GM04504 (cell line): Measurements from ENCODE around the gene CADM3.

Experiments
- DNase-seq: peaks from one replicate; pipeline ENCODE4 v3.0.0-alpha.2; 2012; ENCODE audit warnings: low read depth

The CADM3 gene, protein sequence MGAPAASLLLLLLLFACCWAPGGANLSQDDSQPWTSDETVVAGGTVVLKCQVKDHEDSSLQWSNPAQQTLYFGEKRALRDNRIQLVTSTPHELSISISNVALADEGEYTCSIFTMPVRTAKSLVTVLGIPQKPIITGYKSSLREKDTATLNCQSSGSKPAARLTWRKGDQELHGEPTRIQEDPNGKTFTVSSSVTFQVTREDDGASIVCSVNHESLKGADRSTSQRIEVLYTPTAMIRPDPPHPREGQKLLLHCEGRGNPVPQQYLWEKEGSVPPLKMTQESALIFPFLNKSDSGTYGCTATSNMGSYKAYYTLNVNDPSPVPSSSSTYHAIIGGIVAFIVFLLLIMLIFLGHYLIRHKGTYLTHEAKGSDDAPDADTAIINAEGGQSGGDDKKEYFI

DNA sequence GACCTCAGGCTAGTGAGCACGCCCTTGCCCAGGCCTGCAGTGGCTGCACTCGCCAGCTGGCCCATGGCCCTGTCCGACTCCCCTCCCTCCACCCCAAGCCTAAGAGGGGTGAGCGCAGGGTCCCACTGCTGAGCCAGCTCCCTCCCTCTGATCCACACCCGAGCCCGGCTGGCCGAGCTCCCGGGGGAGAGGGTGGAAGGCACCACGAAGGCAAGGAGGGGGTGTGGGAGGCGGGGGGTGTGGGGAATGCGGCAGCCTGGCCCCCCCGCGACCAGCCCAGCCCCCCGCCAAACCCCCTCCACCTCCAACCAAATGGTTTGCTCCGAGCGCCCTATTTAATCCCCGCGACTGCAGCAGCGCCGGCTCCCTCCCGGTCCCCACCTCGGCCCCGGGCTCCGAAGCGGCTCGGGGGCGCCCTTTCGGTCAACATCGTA lies at the start of gene CADM3:
Gene CADM3 (plus strand): TSS at position 362 of the 434 bp plus-strand sequence. CDS start 151 bp downstream, outside the sequence.
- no peak for DNase-seq

DNA sequence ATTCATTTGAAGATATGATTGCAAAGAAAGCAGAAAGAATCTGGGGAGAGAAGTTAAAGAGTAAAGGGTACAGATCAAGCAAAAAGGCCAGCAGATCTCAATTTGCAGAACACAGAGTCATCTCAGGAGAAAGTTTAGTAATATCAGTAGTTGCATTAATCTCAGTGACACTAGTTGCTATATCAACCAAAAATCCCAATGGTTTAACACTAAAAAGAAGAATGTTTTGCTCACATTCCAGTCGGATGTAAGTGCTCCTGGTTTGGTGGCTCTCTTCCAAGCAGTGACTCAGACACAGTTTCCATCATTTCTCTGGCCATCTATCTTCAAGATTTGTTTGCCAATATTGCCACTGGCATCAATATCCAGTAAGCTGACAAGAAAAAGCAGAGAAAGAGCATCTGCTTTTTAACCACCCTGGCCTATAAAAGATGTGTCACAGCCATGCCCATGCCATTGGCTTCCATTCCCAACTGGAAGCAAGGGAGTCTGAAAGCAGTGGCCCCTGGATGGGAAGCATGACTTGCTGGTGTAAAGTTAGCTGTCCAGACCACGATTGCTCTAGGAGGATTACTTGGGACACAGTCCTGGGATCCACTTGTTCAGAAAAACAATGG lies 49.3 kb upstream of the CADM3 start:
- DNase-seq = peak; percentile 38

DNA sequence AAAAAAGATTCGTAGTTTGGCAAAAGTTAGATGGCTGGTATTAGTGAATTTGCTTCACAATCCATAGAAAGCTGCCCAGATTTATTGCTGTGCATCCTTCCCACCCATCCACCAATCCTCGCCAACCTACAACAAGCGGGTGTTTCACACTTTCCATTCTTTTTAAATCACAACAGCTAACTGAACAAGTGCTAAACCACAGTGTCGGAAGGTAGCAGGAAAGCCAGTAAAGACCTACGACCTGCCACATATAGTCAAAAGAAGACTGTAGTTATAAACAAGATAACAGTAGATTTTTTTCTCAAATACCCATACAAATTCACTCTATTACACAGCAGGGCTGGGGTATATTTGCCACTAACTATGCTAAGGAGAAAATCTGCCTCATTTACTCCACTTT lies 47.8 kb upstream of the CADM3 start:
- DNase-seq = no peak

GRCh38 chr1:159132271-159132881 lies 39.0 kb upstream of the CADM3 start:
- DNase-seq = peak; percentile 21

DNA sequence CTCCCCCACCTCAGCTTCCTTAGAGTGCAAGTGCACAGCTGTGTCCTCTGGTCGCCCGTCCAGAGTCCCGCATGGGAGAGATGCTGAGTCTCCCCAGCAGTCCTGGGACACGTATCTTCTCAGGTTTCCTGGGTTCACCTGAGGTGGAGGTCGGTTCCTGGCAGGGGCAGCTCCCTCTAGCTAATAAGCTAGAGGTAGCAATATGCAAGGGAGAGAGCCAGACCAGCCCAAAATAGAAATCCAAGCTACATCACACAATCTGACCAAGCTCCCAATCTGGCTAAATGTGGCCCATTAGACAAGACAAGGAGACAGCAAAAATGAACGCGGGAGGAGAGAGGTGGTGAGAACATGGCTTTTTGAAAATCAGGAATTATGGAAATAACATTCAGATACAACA lies 30.9 kb upstream of the CADM3 start:
- DNase-seq = no peak

- peak; percentile 24 for DNase-seq
These were observed 29.6 kb upstream of the CADM3 start for GRCh38 chr1:159141584-159142390.

DNA sequence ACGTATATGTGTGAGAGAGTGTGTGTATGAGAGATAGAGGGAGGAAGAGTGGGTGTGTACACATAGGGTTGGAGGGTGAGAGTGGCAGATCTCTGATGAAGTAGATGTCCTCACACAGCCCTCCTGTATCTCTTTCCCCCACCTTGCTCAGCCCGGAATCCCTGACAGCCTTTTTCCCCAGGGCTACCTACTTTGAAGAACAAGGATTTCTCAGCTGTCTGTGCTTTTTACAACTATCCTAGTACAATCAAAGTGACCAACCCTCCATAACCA lies 29.1 kb upstream of the CADM3 start:
- DNase-seq = no peak

DNA sequence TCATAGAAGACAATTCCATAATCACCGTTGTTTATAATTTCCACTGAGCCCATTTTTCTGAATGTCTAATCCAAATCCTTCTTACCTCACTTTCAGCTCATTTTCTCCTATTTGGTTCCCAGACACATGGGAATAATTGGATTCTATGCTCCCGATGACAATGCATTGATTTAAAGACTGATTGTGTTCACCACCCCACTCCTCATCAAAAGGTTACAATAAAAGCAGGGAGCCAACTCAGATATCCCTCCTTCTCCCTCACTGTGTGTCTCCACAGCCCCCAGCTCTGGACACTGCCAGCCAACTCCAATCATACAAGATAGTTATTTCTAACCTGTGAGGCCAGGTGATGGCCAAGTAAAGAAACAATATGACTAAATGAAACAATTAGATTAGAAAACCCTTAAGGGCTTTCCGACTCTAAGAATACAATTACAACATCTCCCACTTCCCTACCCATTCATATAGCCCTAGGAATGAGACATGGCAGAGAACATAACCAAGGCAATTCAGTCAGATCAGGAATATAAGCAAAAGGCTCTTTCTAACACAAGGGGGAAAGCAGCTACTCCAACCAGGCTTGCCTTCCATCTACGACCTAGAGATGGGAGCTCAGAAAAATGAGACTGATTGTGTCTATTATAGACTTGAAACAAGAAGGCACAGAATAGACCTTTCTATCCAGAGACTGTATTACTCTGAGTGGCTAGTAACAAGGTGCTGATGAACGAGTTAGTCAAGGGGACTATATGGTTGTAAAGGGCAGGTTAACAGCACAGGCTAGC lies 28.5 kb upstream of the CADM3 start:
- no peak for DNase-seq

DNA sequence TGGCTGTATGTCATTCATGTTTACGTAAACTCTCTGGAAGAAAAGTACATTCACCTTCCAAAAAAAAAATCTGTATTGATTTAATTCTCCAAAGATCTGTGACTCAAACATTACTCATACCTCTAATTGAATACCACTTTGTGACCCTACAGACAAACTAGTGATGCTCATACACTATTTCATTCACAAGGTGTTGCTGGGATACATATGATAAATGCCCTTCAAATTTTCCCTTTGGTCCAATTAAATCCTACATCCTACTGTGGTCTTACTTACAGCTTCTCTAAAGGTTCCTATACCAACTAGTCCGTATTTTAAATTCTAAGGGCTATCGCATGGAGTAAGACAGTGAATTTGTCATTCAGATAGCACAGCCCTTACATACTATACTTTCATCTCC lies 26.8 kb upstream of the CADM3 start:
- DNase-seq = no peak

- DNase-seq = no peak
These were observed 24.4 kb upstream of the CADM3 start for GRCh38 chr1:159146980-159147379.

GRCh38 chr1:159152031-159152430 lies 19.4 kb upstream of the CADM3 start:
- no peak for DNase-seq

- peak; percentile 86 for DNase-seq
These were observed 10.3 kb upstream of the CADM3 start for GRCh38 chr1:159161001-159161718.

GRCh38 chr1:159161719-159162026 lies 9.7 kb upstream of the CADM3 start:
- no peak for DNase-seq

DNA sequence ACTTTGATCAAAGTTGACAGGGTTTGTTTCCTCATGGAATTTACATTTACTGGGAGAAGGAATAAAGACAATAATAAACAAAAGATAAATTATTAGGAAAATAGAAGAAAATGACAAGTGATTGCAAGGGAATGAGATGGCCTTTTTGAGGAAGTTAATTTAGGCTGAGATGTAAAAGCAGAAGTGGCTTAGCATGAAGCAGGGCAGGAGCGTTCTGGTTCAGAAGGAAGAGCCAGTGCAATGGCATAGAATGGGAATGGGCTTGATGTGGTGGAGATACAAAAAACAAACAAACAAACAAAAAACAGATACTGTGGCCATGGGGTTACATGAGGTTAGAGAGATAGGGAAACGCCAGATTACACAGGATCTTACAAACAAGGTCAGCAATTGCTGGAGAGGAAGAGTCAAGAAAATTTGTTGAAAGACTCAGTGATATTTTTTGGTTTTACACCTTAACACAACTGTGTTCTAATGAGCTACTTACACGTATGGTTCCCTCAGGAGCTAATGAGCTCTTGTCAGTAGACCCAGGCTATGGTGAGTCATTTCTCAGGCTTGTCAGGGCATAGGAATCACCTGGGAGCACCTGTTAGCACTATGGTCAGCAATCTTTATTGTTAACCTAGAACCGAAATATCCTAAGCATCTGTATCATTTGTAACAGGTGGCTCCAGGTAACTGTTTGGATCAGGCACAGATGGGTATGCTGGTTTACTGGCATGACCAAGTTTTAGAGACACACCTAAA lies 8.7 kb upstream of the CADM3 start:
- no peak for DNase-seq

GRCh38 chr1:159163614-159164228 lies 7.7 kb upstream of the CADM3 start:
- DNase-seq = no peak

DNA sequence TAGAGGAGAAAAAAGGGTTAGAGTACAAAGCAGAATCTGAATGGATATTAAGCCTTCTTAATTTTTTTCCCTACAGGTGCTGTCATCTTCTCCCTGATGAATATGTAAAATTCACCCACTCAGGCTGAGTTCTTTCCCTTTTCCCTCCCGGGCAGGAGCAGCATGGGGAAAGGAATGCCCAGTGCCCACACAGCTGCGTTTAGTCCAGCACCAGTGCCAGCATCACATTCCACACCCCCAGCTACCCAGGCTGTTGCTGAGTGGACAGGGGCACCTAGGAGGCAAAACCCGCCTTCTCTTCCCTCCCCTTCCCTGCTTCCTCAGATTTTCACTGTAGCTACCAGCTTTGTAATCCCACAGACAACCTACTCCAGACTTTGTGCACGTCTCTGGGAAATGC lies 3.4 kb upstream of the CADM3 start:
- DNase-seq = no peak

- DNase-seq = no peak
These were observed 776 bp upstream of the CADM3 start for GRCh38 chr1:159170639-159171038.

- DNase-seq = no peak
These were observed 480 bp downstream of the CADM3 start for GRCh38 chr1:159171688-159172501.

GRCh38 chr1:159172614-159173291 lies 1.3 kb downstream of the CADM3 start:
- no peak for DNase-seq
